Occipital lobe (tissue), 2 donors: ENCODE measurements around the gene CDKN2AIP. TPM values are rescaled to one million over a fixed set of nuclear protein-coding genes. Genes with fewer than 3 reads are reported as not detected.

Experiments
- DNase-seq: peaks from one replicate; lab custom pipeline; 2025; lab: John Stamatoyannopoulos, UW
- total RNA-seq: library from RNA; depleted of rRNA; stranded (reverse); fragments of >200 nt; gene quantifications from one replicate; pipeline ENCODE4 v1.2.3, GENCODE V29; 2014

The CDKN2AIP gene, protein sequence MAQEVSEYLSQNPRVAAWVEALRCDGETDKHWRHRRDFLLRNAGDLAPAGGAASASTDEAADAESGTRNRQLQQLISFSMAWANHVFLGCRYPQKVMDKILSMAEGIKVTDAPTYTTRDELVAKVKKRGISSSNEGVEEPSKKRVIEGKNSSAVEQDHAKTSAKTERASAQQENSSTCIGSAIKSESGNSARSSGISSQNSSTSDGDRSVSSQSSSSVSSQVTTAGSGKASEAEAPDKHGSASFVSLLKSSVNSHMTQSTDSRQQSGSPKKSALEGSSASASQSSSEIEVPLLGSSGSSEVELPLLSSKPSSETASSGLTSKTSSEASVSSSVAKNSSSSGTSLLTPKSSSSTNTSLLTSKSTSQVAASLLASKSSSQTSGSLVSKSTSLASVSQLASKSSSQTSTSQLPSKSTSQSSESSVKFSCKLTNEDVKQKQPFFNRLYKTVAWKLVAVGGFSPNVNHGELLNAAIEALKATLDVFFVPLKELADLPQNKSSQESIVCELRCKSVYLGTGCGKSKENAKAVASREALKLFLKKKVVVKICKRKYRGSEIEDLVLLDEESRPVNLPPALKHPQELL
- 28.5 TPM for total RNA-seq

DNA sequence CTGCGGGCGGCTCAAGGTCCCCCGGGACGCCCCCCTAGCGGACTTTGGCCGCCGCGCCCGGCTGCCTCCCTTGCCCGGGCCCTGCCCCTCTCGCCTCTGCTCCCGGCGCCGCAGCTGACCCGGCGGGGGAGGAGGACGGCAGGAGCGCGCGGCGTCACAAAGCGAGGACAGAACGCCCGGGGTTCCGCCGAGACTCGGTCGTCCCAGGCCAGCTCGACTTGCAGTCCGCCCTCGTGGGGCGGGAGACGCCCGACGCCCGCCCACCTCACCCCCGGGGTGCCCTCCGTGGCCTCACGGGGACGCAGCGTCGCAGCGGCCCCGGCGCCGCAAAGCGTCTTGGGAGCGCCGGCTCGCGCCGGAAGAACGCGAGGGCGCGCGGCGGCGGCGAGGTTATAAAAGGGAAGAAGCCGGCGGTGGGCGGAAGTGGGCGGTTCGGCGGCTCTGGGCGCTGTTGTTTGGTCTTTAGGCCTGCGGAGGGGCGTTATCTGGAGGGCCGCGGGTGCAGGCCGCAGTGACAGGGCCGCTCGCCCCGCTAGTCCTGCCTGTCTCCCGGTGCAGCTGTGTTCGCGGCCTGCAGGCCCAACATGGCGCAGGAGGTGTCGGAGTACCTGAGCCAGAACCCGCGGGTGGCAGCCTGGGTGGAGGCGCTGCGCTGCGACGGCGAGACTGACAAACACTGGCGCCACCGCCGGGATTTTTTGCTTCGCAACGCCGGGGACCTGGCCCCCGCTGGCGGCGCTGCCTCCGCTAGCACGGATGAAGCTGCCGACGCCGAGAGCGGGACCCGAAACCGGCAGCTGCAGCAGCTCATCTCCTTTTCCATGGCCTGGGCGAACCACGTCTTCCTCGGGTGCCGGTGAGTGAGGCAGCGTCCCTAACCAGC, at the start of gene CDKN2AIP:
TSS of gene CDKN2AIP (plus strand) at position 423 of the 883 bp plus-strand sequence. CDS start at position 585, 162 bp downstream.
- DNase-seq: peak; percentile 86

DNA sequence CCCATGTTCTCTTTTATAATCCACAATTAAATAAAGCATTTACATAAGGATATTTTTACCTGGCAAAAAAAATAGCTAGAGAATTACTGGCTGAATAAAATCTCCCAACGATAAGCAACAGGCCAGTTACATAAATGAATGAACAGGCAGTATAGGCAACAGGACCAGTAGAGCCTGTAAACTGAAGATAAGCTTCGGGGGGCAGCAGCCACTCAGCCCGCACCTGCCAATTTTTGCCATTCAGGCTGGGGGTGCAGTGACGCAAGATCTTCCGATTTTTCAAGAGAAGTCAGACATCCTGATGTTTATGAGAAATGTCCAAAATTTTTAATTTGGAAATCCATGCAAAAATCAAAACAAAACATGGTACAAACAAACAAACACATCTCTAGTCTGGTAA, 49.0 kb upstream of the CDKN2AIP start:
- no peak for DNase-seq

DNA sequence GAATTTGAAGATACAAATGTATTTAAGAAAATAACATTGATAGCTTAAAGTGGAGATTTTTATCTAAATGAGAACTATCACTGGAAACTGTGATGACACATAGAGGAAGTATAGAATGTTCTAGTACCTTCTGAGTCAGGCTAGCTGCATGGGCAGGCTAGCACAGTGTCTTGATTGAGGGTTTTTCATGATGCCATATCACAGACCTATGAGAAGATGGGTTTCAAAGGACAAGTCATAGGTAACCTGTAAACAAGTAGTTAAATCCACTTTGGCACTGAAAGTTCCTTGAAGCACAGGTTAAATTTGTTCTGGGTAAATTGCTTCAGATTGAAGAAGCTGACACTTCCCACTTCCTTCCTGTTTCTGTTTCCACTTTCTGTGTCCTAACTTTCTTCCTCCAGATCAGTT, 48.2 kb upstream of the CDKN2AIP start:
- DNase-seq: no peak

DNA sequence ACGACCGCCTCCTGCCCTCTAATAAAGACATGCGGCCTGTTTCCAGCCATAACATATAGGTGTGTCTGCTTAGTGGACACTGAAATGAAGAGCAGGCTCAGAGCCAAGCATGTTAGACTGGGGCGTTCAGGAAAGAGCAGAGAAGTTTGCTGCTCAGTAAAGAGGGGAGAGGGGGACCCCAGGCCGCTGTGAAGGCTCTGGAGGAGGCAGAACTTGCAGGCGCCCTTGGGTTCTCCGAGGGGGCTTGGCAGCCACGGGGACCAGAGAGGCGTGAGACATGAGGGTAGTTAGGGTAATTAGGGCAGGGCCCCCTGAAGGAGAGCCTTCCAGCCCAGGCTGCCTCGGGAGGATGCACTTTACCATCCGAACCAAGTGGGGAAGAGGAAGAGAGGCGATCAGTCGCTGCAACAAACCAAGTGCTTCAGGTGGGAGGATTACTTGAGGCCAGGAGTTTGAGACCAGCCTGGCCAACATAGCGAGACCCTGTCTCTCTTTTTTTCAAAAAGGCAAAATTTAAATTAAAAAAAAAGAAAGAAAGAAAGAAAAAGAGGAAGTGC, 46.6 kb upstream of the CDKN2AIP start:
- DNase-seq: no peak

DNA sequence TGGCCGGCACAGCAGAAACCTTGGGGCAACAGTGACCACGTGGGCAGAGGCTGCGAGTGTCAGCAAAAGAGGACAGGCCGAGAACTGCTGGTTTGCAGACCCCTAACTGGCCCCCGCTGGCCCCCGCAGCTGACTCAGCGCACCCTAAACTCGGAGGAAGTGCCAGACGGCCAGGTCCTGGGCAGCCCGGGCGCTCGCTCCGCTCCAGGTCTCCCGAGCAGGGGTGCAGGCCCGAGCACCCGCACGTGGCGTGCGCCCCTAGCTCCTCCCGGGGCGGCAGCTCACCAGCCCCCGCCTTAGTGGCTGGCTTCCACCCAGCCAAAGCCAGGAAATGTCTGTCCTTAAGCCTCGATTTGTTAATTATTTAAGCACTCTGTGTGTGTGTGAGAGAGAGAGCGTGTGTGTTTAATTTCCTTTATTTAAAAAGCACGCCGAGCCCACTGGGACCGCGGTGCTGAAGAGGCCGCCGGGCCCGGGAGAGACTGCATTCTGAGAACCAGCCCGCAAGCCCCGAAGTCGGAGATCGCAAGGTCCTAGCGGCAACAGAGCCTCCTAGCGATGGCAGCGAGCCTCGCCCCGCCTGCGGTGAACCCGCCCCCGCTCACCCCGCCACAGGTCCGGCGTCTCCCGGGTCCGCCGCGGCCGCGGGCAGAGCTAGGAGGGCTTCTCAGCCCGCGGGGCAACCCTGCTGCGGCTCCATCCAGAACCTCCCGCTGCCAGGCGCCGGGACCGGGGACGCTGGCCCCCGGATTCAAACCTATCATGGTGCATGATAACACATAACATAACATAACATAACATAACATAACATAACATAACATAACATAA, 45.9 kb upstream of the CDKN2AIP start:
- peak; percentile 32 for DNase-seq

DNA sequence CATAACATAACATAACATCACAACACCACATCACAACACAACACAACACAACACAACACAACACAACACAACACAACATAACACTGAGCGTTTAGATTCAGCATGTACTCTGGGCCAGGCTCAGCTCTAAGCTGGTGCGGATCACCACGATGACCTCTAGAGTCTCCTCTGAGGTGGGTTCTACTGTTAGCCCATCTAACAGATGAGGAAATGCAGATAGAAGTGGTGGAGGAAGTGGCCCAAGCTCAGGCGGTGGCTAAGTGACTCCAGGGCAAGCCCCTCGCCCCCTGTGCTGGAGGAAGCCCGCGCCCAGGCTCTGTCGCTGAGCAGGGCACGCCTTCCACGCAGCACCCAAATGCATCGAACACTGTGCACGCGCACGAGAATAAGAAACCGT, 45.3 kb upstream of the CDKN2AIP start:
- DNase-seq: no peak

DNA sequence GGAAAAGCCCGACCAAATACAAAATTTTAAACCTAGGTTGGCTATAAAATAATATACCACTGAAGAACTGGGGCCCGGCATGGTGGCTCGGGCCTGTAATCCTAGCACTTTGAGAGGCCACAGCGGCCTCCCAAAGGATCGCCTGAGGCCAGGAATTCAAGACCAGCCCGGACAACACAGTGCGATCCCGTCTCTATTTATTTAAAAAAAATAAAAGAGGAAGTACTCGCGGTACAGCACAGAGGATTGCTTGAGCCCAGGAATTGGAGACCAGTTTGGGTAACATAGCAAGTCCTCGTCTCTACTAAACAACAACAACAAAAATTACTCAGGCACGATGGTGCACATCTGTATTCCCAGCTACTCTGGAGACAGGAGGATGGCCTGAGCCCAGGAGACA, 44.8 kb upstream of the CDKN2AIP start:
- DNase-seq: no peak

DNA sequence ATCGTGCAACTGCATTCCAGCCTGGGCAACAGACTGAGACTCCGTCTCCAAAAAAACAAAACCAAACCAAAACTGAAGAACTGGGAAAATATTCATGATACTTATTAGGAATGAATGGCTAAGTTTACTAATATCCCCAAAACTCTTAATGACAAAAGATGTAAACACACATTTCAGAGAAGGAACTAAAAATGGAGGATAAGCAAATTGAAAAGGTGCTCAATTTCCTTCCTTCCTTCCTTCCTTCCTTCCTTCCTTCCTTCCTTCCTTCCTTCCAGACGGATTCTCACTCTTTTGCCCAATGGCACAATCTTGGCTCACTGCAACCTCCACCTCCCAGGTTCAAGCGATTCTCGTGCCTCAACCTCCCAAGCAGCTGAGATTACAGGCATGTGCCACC, 44.4 kb upstream of the CDKN2AIP start:
- DNase-seq: no peak

DNA sequence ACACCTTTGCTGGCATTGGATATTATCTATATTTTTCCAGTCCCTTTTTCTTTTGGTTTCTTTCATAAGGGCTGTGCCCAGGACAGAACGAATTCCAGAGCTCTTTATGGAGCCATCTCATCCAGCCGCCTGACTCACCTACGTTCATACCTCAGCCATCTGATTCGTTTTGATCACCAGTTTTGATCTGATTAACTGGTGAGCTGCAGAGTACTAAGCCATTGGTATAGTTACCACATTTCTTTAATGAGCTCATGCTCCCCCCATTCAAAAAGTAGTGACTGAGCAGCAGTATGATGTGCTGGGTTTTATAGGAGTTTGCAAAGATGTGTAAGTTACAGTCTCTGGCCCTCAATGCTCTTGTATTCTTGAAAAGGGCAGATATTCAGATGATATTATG, 43.0 kb upstream of the CDKN2AIP start:
- DNase-seq: no peak

DNA sequence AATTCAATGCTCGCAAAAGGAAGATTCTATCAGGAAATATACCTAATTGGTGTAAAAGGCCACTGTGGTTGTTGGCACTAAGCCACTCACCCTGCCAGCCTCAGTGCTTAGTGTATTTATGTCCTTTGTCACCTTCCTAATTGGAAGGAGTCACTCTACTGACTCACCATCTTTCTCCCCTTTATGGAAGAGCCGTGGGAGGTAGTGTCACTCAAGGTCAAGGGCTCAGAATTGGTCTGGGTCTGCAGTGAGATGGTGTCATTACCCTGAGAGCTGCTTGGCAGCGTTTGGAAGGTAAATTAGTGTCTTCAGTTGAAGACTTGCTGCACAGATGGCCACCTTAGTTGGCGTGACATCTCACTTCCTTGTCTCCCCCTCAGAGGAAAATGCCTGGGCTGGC, 41.7 kb upstream of the CDKN2AIP start:
- no peak for DNase-seq

DNA sequence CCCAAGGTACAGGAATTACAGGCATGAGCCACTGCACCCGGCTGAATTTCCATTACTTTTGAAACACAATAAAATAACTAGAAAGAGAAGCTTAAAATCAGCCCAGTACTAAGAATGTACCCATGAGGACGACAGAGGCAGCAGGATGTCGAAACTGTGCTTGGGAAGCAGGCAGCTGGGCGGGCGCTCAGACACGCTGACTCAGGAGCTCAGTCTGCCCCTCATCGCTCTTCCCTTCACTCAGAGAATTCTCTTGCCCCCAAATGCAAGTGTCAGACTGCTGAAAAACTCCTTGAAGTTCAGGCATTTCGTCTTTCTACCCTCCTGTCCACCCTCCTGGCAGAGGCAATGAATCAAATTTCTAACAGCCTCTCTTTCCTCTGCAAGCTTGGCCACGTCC, 41.0 kb upstream of the CDKN2AIP start:
- no peak for DNase-seq

DNA sequence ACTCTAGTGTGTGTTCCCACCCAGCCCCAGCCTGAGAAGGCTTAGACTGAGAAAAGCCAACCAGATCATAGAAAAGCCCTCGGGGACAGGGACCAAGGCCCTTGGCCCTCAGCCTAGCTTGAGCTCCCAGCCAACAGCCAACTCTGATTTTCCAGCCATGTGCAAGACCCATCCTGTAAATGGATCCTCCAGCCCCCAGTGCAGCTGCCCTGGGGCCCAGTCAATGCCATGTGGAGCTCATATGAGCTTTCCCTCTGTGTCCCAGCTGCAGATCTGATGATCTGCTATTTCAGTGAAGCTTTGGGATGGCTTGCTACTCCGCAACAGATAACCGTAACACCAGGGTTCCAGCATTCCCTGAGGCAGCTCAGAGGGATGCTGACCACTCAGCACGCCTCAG, 40.5 kb upstream of the CDKN2AIP start:
- DNase-seq: no peak

DNA sequence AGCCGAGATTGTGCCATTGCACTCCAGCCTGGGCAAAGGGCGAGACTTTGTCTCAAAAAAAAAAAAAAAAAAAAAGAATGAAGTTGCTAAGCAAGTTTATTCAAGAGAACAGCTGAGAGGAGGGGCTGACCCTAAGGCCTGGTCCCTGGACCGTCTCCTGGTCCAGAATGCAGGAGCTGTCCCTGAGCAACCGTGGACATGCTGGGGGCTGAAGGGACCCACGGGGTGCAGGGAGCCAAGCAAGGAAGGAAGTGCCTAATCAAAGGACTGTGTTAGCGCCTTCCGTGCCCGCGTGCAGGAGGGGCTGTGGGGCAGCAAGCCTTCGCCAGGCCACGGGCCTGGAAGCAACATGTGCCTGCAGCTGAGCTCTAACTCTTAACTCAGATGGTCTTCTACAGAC, 39.1 kb upstream of the CDKN2AIP start:
- no peak for DNase-seq

DNA sequence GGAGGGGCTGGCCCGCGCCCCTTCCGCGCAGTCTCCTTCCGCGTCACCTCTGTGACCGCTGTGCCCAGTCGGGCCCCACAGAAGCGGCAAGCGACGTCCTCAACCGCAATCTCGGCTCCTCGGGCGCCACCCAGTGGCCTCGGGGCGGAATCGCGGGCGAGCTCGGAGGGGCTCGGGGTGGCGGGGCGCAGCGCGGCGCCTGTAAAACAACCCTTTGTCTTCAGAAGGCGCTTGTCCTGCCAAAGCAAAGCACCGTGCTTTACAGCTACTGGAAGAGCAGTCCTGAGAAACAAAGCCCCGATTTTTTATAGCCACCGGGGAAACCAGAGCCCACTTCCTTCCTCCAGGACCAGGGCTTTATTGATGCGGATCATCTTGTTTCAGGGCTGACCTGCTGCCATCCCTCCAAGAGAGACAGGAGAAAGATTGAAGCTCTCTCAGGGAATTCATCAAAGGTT, 37.3 kb upstream of the CDKN2AIP start:
- DNase-seq: peak; percentile 82

DNA sequence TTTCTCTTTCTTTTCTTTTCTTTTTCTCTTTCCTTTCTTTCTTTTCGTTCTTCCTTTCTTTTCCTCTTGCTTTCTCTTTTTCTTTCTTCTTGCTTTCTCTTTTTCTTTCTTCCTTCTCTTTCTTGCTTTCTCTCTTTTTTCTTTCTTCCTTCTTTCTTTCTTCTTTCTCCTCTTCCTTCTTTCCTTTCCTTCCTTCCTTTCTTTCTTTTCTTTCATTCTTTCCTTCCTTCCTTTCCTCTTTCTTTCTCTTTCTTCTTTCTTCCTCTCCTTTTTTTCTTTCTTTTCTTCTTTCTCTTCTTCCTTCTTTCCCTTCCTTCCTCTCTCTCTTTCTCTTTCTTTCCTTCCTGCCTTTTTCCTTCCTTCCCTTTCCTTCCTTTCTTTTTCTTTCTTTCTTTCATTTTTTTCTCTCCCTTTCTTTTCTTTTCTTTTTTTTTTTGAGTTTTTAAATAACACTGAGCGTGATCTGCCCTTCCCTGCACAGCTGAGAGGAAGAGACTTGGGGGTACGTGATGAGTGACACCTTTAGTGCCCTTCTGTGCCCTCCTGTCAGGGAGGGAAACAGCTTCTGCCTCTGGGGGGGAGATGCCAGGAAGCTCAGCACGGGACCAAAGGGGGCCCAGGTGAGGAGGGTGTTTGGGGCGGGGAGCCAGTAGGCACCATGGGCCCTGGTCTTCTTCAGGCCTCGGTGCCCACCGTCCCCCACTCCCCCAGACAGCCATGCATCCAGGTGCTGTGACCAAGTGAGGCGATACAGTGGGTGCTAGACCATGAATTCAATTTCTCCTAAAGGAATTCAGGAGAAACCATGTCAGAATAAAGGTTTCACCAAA, 36.6 kb upstream of the CDKN2AIP start:
- no peak for DNase-seq

DNA sequence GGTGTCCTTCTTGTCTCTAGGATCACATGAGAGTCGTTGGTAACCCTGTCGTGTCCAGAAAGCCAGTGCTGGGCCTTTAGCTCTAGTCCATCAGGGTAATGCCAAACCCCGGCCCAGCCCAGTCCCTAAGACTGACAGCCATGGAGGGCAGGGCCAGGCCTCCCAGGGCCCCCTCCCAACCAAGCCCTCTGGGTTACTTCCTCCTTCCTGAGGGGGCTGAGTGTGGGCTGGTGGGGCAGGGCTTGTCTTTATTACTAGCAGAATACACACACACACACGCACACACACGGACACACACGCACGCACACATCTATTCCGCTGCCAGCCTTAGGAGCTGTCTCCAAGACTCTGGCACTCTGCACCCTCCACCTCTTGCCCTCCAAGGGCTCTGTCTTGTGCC, 35.6 kb upstream of the CDKN2AIP start:
- DNase-seq: no peak

DNA sequence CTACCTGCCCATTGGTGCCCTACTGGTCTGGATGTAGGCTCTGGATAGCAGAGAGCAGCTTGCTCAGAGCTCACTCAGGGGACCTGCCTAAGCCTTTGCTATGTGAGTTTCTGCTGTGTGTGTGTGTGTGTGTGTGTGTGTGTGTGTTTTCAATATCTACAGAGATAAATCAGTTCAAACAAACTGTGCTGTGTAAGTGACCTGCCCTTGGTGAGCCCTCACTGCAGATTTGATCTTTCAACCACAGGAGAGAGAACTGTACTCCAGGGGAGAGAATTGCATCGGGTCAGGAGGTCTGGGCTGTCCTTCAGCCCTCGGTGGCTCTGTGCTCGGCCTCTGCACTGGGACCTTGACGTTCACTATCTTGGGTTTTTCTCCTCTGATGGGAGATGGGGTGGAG, 35.0 kb upstream of the CDKN2AIP start:
- DNase-seq: no peak

DNA sequence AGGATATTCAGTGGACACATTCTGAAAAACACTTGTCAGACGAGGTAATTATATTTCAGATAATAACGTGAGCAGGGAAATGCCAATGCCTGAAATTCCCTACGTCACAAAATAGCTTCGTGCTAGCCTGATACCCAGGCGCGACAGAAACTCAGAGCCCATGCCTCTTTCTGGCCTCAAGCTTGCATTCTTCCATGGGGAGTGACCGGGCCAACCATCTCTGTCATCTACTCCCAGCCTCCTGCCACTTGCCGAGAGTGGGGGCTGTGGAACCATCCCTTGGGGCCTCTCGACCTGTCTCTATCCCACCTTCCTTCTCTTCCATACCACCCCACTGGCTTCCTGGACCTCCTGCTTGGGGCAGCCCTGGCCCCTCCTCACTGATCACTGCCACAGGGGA, 34.5 kb upstream of the CDKN2AIP start:
- DNase-seq: no peak

DNA sequence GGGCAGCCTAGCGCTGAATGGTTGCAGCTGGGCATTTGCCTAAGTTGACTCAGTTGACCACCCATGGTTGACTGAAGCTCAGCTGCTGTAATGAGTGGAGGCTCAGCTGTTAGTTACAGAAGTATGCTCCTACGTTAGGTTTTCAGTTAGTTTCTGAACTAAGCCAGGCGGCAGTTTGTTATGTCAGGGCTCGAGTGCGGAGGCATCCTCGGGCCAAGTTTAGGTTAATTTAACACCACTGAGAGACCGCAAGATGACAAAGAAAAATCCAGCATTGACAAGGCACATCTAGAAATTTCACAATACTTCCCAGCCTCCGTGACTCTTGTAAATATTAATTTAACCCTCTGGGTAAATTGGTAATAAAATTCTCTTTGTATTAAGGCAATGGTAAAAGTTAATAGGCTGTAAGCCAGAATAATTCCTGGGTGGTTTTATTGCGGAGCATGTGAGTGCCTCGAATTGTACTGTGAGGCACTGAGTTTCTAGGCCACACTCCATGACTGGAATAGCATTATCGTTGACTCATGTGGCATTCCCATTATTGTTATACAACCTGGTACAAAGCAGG, 33.1 kb upstream of the CDKN2AIP start:
- DNase-seq: no peak

DNA sequence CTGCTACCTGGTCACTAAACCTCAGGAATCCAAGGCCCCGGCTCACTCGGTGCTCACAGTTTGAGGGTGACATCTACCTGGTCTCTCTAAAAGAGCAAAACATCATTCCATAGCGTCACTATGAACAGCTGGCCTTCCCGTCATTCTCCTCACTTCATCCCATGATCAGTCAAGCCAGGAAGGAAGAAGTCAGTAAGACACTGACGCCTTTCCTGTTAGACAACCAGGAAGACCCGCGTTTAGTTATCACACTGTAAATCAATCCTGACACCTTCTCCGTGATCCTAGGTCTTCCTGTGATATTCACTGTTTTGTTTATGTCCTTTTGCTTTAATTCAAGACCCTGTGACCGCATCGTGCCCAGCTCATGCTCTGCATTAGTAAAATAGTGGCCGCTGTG, 31.6 kb upstream of the CDKN2AIP start:
- DNase-seq: no peak
